ENCODE data around the gene ABLIM2. TPM values are rescaled to one million over a fixed set of nuclear protein-coding genes. Genes with fewer than 3 reads are reported as not detected.

ABLIM2 gene
- total and polyA plus RNA-seq, 4 donors: 12.2 to 60.4 (median 43.1) TPM

- Histone ChIP-seq H3K27ac (ENCODE audit: low read depth, low read length) (no peak overlapping the region), H3K9me3 (ENCODE audit: control insufficient read depth, insufficient read depth, low read length) (no peaks in the 10 kb centered on the region), H3K36me3 (ENCODE audit: control insufficient read depth, insufficient read depth, low read length) (peaks cover 69% of the 10 kb centered on the region), H3K4me3 (ENCODE audit: low read depth, low read length) (no peak overlapping the region), H3K27me3 (ENCODE audit: control insufficient read depth, insufficient read depth, low read length) (no peaks in the 10 kb centered on the region), H3K4me1 (ENCODE audit: control insufficient read depth, insufficient read depth, low read length) (peaks cover 10% of the 10 kb centered on the region)
- no peak for DNase-seq (ENCODE audit: low read depth in 4 of 6, low spot score in 6 of 6)
- WGBS (ENCODE audit: insufficient coverage): 92% methylated on average over 22 of the region's 23 CpGs
Observed at GRCh38 chr4:8032381-8032780, 126.2 kb downstream of the ABLIM2 start.

GRCh38 chr4:8030121-8030781, 128.4 kb downstream of the ABLIM2 start:
- Histone ChIP-seq H3K27me3 (ENCODE audit: control insufficient read depth, insufficient read depth, low read length) (no peaks in the 10 kb centered on the region), H3K9me3 (ENCODE audit: control insufficient read depth, insufficient read depth, low read length) (no peaks in the 10 kb centered on the region), H3K4me1 (ENCODE audit: control insufficient read depth, insufficient read depth, low read length) (peaks cover 3% of the 10 kb centered on the region), H3K4me3 (ENCODE audit: low read depth, low read length) (no peak overlapping the region), H3K27ac (ENCODE audit: low read depth, low read length) (no peak overlapping the region), H3K36me3 (ENCODE audit: control insufficient read depth, insufficient read depth, low read length) (peaks cover 76% of the 10 kb centered on the region)
- no peak for DNase-seq (ENCODE audit: low read depth in 4 of 6, low spot score in 6 of 6)
- 90% methylated on average over 22 of the region's 22 CpGs for WGBS (ENCODE audit: insufficient coverage)

- WGBS (ENCODE audit: insufficient coverage): 88% methylated on average over 11 of the region's 12 CpGs
- H3K4me1 ChIP-seq (ENCODE audit: control insufficient read depth, insufficient read depth, low read length): no peaks in the 10 kb centered on the region
- H3K9me3 ChIP-seq (ENCODE audit: control insufficient read depth, insufficient read depth, low read length): no peaks in the 10 kb centered on the region
- H3K4me3 ChIP-seq (ENCODE audit: low read depth, low read length): no peak overlapping the region
- H3K27me3 ChIP-seq (ENCODE audit: control insufficient read depth, insufficient read depth, low read length): no peaks in the 10 kb centered on the region
- no peak for DNase-seq (ENCODE audit: low read depth in 4 of 6, low spot score in 6 of 6)
- peaks cover 75% of the 10 kb centered on the region for H3K36me3 ChIP-seq (ENCODE audit: control insufficient read depth, insufficient read depth, low read length)
- H3K27ac ChIP-seq (ENCODE audit: low read depth, low read length): no peak overlapping the region
Observed at GRCh38 chr4:8029689-8030088, 128.9 kb downstream of the ABLIM2 start.

GRCh38 chr4:8028884-8029568, 129.6 kb downstream of the ABLIM2 start:
- Histone ChIP-seq H3K9me3 (ENCODE audit: control insufficient read depth, insufficient read depth, low read length) (no peaks in the 10 kb centered on the region), H3K27ac (ENCODE audit: low read depth, low read length) (no peak overlapping the region), H3K4me1 (ENCODE audit: control insufficient read depth, insufficient read depth, low read length) (peaks cover 3% of the 10 kb centered on the region), H3K27me3 (ENCODE audit: control insufficient read depth, insufficient read depth, low read length) (no peaks in the 10 kb centered on the region), H3K36me3 (ENCODE audit: control insufficient read depth, insufficient read depth, low read length) (peaks cover 74% of the 10 kb centered on the region), H3K4me3 (ENCODE audit: low read depth, low read length) (no peak overlapping the region)
- DNase-seq (ENCODE audit: low read depth in 4 of 6, low spot score in 6 of 6): no peak
- WGBS (ENCODE audit: insufficient coverage): 81% methylated on average over 16 of the region's 20 CpGs

- Histone ChIP-seq H3K4me1 (ENCODE audit: control insufficient read depth, insufficient read depth, low read length) (peaks cover 3% of the 10 kb centered on the region), H3K4me3 (ENCODE audit: low read depth, low read length) (no peak overlapping the region), H3K36me3 (ENCODE audit: control insufficient read depth, insufficient read depth, low read length) (peaks cover 74% of the 10 kb centered on the region), H3K27ac (ENCODE audit: low read depth, low read length) (no peak overlapping the region), H3K27me3 (ENCODE audit: control insufficient read depth, insufficient read depth, low read length) (no peaks in the 10 kb centered on the region), H3K9me3 (ENCODE audit: control insufficient read depth, insufficient read depth, low read length) (no peaks in the 10 kb centered on the region)
- DNase-seq (ENCODE audit: low read depth in 4 of 6, low spot score in 6 of 6): no peak
- 98% methylated on average over 2 of the region's 2 CpGs for WGBS (ENCODE audit: insufficient coverage)
Observed at GRCh38 chr4:8028368-8028767, 130.2 kb downstream of the ABLIM2 start.

- Histone ChIP-seq H3K27ac (ENCODE audit: low read depth, low read length) (no peak overlapping the region), H3K9me3 (ENCODE audit: control insufficient read depth, insufficient read depth, low read length) (no peaks in the 10 kb centered on the region), H3K4me3 (ENCODE audit: low read depth, low read length) (no peak overlapping the region), H3K4me1 (ENCODE audit: control insufficient read depth, insufficient read depth, low read length) (peaks cover 7% of the 10 kb centered on the region), H3K36me3 (ENCODE audit: control insufficient read depth, insufficient read depth, low read length) (peaks cover 70% of the 10 kb centered on the region), H3K27me3 (ENCODE audit: control insufficient read depth, insufficient read depth, low read length) (no peaks in the 10 kb centered on the region)
- WGBS (ENCODE audit: insufficient coverage): 97% methylated on average over 3 of the region's 3 CpGs
- DNase-seq (ENCODE audit: low read depth in 4 of 6, low spot score in 6 of 6): no peak
Observed at GRCh38 chr4:8026453-8026852, 132.2 kb downstream of the ABLIM2 start.

GRCh38 chr4:8025668-8026067, 132.9 kb downstream of the ABLIM2 start:
- 96% methylated on average over 8 of the region's 9 CpGs for WGBS (ENCODE audit: insufficient coverage)
- Histone ChIP-seq H3K27ac (ENCODE audit: low read depth, low read length) (no peak overlapping the region), H3K27me3 (ENCODE audit: control insufficient read depth, insufficient read depth, low read length) (no peaks in the 10 kb centered on the region), H3K36me3 (ENCODE audit: control insufficient read depth, insufficient read depth, low read length) (peaks cover 70% of the 10 kb centered on the region), H3K4me3 (ENCODE audit: low read depth, low read length) (no peak overlapping the region), H3K9me3 (ENCODE audit: control insufficient read depth, insufficient read depth, low read length) (no peaks in the 10 kb centered on the region), H3K4me1 (ENCODE audit: control insufficient read depth, insufficient read depth, low read length) (peaks cover 12% of the 10 kb centered on the region)
- no peak for DNase-seq (ENCODE audit: low read depth in 4 of 6, low spot score in 6 of 6)

- Histone ChIP-seq H3K27me3 (ENCODE audit: control insufficient read depth, insufficient read depth, low read length) (no peaks in the 10 kb centered on the region), H3K27ac (ENCODE audit: low read depth, low read length) (no peak overlapping the region)
- 86% methylated on average over 23 of the region's 25 CpGs for WGBS (ENCODE audit: insufficient coverage)
Observed at GRCh38 chr4:8024073-8024786, 134.4 kb downstream of the ABLIM2 start.

GRCh38 chr4:8023696-8024033, 134.9 kb downstream of the ABLIM2 start:
- Histone ChIP-seq H3K9me3 (ENCODE audit: control insufficient read depth, insufficient read depth, low read length) (no peaks in the 10 kb centered on the region), H3K27ac (ENCODE audit: low read depth, low read length) (no peak overlapping the region), H3K36me3 (ENCODE audit: control insufficient read depth, insufficient read depth, low read length) (peaks cover 57% of the 10 kb centered on the region), H3K27me3 (ENCODE audit: control insufficient read depth, insufficient read depth, low read length) (no peaks in the 10 kb centered on the region), H3K4me3 (ENCODE audit: low read depth, low read length) (no peak overlapping the region), H3K4me1 (ENCODE audit: control insufficient read depth, insufficient read depth, low read length) (peaks cover 30% of the 10 kb centered on the region)
- DNase-seq (ENCODE audit: low read depth in 4 of 6, low spot score in 6 of 6): no peak
- 87% methylated on average over 4 of the region's 8 CpGs for WGBS (ENCODE audit: insufficient coverage)

More at GRCh38 chr4:8024073-8024786, 134.4 kb downstream of the ABLIM2 start:
- DNase-seq (ENCODE audit: low read depth in 4 of 6, low spot score in 6 of 6): no peak
- H3K4me1 ChIP-seq (ENCODE audit: control insufficient read depth, insufficient read depth, low read length): peaks cover 25% of the 10 kb centered on the region
- H3K36me3 ChIP-seq (ENCODE audit: control insufficient read depth, insufficient read depth, low read length): peaks cover 57% of the 10 kb centered on the region
- no peak overlapping the region for H3K4me3 ChIP-seq (ENCODE audit: low read depth, low read length)
- H3K9me3 ChIP-seq (ENCODE audit: control insufficient read depth, insufficient read depth, low read length): no peaks in the 10 kb centered on the region

All from spinal cord (tissue), 10 donors.